ENCODE data around the gene TTC9B. TPM values are rescaled to one million over a fixed set of nuclear protein-coding genes. Genes with fewer than 3 reads are reported as not detected.

The TTC9B gene
- total and polyA plus RNA-seq, 3 donors from 2014 or later: 0.30 to 0.71 (median 0.50) TPM

GRCh38 chr19:40265763-40266099 lies 47.5 kb upstream of the TTC9B start:
- WGBS, 2 donors: 90 to 95% methylated on average over 6 of the region's 6 CpGs
- Histone ChIP-seq H3K36me3 (ENCODE audit: low read depth, missing control alignments) (no peaks in the 10 kb centered on the region), H3K27me3 (no peaks in the 10 kb centered on the region), H3K4me3 (no peak overlapping the region), H3K4me1 (peaks cover 18% of the 10 kb centered on the region), H3K27ac (no peak overlapping the region), H3K9me3 (no peaks in the 10 kb centered on the region)
- TF ChIP-seq POLR2A (IDR thresholded peaks at IDR 0.05): no peak
- TF ChIP-seq CTCF (IDR thresholded peaks at IDR 0.05): no peak
- intact Hi-C loops (cut with DNase I; ENCODE audit: low total_unique reads): no loop called here
- DNase-seq: no peak

- DNase-seq: no peak
- no peaks in the 10 kb centered on the region for H3K36me3 ChIP-seq (ENCODE audit: low read depth, missing control alignments)
- WGBS, 2 donors: 92 to 100% methylated on average over 5 to 22 of the region's 22 CpGs
- no peak overlapping the region for H3K4me3 ChIP-seq
- H3K9me3 ChIP-seq: no peaks in the 10 kb centered on the region
- H3K27me3 ChIP-seq: no peaks in the 10 kb centered on the region
- intact Hi-C loops (cut with DNase I; ENCODE audit: low total_unique reads): no loop called here
- H3K4me1 ChIP-seq: peaks cover 18% of the 10 kb centered on the region
- TF ChIP-seq CTCF (IDR thresholded peaks at IDR 0.05): no peak
- TF ChIP-seq POLR2A (IDR thresholded peaks at IDR 0.05): no peak
- H3K27ac ChIP-seq: no peak overlapping the region
Observed at GRCh38 chr19:40265055-40265762, 47.0 kb upstream of the TTC9B start.

- Histone ChIP-seq H3K9me3 (no peaks in the 10 kb centered on the region), H3K27ac (no peak overlapping the region), H3K4me1 (peaks cover 18% of the 10 kb centered on the region), H3K4me3 (no peak overlapping the region), H3K36me3 (ENCODE audit: low read depth, missing control alignments) (no peaks in the 10 kb centered on the region), H3K27me3 (no peaks in the 10 kb centered on the region)
- DNase-seq: no peak
- intact Hi-C loops (cut with DNase I; ENCODE audit: low total_unique reads): no loop called here
- 63 to 74% methylated on average over 19 of the region's 19 CpGs for WGBS, 2 donors
- TF ChIP-seq CTCF (IDR thresholded peaks at IDR 0.05) (no peak), POLR2A (IDR thresholded peaks at IDR 0.05) (no peak)
Observed at GRCh38 chr19:40264314-40265054, 46.3 kb upstream of the TTC9B start.

GRCh38 chr19:40263440-40264313 lies 45.5 kb upstream of the TTC9B start:
- no peak for DNase-seq
- WGBS, 2 donors: 90 to 93% methylated on average over 17 to 24 of the region's 24 CpGs
- intact Hi-C loops (cut with DNase I; ENCODE audit: low total_unique reads): no loop called here
- Histone ChIP-seq H3K36me3 (ENCODE audit: low read depth, missing control alignments) (no peaks in the 10 kb centered on the region), H3K27ac (no peak overlapping the region), H3K27me3 (no peaks in the 10 kb centered on the region), H3K9me3 (no peaks in the 10 kb centered on the region), H3K4me1 (peaks cover 18% of the 10 kb centered on the region), H3K4me3 (no peak overlapping the region)
- TF ChIP-seq CTCF (IDR thresholded peaks at IDR 0.05) (no peak), POLR2A (IDR thresholded peaks at IDR 0.05) (no peak)
